Activated CD8-positive, alpha-beta memory T cell treated with anti-CD3 and anti-CD28 coated beads for 48 hours (primary cell): ENCODE results near the gene RTN4R.
A peak's percentile ranks its signal among the peaks of the same experiment; 100 is the strongest.
"Not testable (repeated sequence)": the region's sequence is repeated elsewhere in the genome, so short reads cannot be mapped to it uniquely, and the experiment has no call there.

Source experiments
- DNase-seq, 3 experiments: peaks; one replicate each; pipeline ENCODE4 v3.0.0-alpha.2; 2020; ENCODE audit warnings: low read depth in 2 of 3, low spot score in 2 of 3

Gene RTN4R

DNA sequence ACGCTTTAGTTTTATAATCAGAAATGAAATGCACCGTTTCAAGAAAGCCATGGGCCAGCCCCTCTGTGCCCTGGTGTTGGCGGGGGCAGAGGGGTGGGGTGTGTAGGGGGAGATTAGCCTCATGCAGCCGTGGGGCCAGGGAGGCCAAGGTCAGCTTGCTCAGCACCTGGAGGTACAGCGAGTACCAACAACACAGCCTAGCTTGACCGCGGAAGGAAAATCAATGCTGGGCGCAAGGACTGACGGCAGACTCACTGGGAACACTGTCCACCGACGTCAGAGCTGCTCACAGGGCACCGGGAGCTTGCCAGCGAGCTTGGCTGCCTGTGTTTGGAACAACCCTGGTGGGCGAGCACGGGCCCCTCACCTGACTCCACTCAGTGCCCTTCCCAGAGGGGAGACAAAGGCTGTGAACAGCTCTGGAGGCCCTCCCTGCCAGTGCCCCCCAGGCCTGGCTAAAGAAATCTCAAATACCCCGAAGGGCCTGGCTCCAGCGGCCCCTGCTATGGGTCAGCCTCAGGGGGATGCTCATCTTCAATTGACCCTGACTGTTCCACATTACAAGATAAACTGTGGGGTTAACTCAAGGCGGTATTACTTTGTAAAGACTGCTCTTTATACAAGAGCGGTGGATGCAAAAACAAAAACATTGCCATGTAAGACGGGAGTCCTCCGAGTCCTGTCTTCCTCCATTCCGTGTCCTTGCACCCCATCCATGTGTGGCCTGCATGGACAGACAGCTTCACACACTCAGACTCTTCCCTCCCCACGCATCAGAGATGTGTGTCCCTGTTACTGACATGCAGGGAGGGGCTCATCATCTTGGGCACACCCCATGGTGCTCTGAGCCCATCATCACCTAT is 21.3 kb upstream of the RTN4R start:
- not testable (repeated sequence) for DNase-seq

DNA sequence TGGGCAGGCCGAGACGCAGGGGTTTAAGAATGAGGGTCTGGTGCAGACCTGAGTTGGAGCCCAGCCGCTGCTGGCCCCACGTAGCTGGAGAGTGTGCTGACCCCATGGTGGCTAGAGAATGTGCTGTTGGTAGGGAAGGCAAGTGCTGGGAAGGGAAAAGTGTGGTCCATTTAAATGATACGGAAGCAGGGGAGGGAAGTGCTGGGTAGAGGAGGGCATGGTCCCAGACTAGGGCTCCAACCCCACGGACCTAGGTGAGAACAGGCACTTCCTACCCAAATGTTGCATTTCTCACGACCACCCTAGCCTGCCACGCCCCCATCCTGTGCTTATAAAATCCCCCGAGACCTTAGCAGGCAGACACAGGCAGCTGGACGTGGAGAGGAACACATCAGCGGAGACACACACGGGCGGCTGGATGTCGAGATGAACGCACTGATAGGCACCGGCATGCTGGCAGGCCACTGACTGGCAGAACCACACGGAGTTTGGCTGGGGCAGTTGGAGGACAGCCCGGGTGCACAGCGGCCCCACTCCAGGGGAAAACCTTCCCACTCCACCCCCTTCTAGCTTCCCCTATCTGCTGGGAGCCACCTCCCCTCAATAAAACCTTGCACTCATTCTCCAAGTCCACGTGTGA is 18.8 kb upstream of the RTN4R start:
- not testable (repeated sequence) for DNase-seq

DNA sequence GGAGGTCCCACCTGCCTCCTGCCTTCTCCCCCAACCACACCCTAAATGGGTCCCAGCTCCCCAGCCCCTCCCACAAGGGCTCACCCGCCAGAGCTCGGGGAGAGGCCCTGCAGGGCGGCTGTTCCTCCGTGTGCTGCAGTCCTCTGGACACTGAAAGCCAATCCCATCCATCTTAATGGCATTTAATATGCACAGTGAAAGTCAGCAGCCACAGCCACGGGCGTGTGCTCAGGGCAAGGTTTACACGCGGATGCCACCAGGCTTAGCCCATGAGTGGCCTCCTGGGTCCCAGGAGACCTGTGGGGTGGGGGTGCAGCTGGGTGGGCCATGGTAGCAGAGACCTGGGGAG is 18.2 kb upstream of the RTN4R start:
- not testable (repeated sequence) for DNase-seq

DNA sequence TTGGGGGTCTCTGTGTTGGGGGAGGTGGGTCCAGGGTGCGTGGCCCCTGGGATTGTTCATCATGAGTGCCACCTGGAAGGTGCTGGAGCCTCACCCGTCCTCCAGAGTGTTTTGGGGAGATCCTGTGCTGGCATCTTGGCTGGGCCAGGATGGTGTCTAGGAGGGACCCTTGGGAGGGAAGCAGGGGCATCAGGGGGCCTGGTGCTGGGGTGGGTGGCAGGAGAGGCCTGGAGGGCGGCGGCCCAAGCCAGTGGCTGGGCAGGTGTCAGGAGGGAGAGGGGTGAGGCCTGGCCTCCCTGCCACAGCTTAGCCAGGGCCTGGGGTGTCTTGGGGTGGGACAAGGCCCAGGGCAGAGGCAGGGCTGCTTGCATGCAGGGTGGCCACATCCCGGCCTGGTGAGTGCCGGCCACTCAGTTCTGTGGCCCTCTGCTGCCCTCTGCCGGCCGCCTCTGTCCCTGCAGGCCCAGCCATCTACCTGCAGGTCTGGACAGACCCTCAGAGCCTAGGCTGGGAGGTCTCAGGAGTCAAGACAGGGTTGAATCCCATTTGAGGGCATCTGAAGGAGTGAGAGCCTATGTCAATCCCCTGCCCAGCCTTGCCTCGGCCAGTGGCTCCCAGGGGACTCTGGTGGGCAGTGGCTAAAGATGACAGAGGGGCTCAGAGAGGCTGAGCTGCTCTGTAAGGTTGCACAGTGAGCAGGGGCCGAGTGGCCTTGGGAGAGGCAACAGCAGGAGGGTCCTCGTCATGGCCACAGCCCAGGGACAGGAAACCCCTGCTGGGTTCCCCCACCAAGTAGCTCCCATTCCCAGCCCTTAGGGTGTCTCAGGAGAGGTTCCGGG is 17.6 kb upstream of the RTN4R start:
- DNase-seq = peak; percentile 28 to 80 (median 60)

DNA sequence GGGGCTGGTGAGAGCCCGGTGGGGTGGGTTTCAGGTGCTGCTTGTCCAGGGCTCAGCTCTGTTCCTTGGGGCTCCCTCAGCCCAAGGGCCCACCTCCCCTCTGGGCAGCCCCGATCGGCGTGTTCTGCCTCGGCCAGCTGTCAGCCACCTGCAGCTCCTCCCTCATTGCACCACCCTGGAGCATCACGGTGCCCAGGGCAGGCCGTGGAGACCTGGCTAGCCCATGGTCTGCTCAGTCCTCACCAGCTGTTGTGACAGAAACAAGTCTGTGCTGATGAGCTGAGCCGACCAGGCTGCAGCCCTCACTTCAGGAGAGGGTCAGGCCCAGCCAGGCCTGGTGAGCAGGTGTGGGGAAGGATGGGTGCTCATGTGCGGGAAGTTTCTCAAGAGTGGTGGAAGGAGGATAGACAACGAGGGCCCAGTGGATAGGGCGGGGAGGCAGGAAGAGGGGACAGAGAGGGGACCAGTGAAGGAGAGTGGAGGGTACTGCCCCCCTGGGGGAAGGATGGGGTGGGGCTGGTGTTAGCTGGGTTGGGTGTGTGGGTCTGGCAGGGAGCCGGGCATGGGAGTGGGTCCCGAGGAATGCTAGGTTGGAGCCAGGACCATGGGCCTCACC is 16.5 kb upstream of the RTN4R start:
- no peak for DNase-seq

DNA sequence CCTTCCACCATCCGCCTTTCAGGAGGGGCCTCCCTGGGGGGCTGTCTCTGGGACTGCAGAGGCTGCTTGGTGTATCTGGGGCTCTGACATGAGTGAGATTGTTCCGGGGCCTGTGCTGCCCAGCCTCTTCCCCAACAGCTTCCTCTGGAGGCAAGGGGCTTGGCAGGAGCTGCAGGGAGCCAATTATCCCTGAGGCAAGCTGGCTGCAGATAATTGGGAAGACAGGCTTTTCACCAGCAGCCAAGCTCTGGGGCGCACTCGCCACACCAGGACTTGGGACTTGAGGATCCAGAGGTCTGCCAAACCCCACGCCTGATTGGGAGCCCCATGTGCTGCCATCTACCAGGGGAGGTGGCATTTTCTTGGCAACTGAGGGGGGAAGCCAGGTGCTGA is 15.6 kb upstream of the RTN4R start:
- DNase-seq = no peak

DNA sequence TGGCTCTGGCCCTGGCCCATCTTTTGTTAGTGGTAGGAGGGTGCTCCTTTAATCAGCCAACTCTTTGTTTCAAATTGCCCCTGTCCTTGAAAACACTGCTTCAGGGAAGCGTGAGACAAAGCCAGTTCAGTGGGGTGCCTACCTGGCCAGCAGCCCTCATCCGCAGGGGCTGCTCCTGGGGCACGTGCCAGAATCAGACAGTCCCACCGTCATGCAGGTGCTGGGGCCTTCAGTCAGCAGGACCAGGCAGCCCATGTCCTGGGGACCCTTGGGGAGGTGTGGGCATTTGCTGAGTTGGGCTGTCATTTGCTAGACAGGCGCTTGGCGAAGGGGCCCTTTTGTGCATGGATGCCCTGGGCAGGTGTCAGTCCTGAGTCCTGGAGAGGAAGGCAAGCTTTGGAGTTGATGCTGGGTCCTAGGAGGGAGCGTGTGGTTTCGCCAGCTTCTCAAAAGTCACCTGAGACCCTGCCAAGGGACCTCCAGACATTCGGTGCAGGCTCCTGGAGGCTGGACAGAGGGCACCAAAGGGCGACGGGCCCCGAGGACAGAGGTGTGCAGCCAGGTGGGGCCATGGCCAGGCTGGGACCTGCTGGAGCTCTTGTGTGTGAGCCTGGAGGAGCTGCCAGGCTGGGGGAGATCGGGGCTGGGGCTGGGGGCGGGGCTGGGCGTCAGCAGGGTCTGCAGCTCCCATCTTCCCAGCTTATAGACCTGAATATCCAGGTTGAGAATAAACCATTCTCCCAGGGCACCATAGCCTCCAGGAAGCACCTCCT is 15.0 kb upstream of the RTN4R start:
- DNase-seq = no peak

DNA sequence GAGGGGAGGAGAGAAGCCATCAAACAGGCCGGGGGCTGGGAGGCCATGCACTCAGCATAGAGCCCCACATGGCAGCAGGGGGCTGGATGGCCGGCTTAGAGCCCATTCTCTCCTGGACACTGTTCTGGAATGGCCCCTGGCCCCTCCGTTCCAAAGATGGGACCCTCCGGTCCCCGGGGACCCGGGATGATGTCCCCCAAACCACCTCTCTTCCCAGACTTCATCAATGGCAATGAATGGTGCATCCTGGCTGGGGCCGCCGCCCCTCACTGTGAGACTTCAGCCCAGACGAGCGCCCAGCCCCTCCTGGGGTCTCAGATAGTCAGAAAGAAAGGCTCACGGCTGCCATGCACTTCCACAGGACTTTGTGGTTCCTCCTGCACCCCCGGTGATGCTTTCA is 13.8 kb upstream of the RTN4R start:
- no peak for DNase-seq

DNA sequence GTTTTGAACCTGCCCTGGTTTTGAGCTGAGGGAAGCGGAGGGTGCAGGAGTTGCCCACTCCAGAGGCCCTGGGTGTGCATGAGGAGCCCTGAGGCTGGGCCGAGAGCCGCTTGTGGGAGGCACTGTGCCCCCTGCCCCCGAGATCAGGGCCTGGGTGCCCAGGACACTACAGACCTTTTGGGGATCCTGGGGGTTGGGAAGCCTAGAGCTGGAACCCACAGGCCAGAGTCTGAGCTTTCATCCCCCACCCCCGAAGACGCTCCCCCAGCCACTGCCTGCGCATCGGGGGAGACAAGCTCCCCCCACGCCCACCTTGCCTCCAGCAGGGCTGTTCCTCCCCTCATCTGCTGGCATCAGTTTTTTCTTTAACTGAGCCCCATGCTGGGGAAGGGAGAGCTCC is 13.4 kb upstream of the RTN4R start:
- DNase-seq = not testable (repeated sequence)

DNA sequence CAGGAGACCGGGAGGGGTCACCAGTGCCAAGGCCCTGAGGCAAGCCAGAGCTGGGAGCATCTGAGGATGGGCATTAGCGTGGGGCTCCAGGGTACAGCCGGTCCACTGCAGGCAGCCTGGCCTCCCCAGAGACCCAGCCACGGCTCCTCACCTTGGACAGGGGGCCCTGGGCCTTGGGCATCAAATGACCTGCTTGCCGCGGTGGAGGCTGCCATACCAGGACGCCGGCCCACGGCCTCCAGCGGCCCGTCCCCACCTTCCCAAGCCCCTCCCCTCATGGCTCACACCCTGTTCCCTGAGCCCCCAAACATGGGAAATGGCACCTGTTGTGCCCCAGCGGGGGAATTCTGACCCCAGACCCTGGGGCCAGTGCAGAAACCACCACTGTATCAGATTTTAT is 12.7 kb upstream of the RTN4R start:
- DNase-seq = no peak

DNA sequence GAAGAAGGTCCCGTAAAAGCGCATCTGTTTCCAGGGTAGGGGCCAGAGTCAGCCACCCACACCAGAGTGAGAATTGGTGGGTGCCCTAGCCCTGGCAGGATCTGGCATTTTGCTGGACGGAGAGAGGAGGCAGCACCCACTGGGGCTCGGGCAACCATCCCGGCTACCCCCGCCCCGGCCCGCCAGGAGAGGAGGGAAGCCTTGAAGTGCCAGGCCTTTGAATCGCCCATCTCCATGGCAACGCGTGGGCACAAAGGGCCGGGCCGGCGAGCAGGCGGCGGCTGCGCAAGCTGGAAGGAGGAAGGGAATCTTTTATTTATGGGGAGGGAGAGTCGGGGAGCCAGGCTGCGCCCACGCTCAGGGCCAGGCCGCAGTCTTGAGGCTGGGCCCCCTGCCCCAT is 12.0 kb upstream of the RTN4R start:
- DNase-seq = not testable (repeated sequence)

DNA sequence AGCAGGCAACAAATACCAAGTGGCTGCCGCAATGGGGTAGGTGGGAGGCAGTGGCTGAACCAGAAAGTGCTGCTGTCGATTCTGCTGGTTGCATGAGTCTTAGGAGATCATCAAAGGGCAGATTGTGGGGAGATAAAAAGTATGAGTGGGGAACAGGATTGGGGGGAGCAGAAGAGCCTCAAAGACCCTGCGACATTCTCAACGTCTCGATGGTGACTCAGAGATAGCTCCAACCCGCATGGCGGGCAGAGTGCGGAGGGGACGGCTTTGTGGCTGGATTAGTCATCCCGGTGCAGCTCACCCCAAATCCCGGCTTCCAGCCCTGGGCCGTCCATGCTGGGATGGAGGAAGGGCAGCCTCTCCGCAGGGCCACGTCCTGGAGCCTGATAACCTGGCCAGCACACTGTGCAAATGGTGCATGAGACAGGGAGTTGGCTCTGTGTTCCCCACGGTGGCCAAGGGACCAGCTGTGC is 11.6 kb upstream of the RTN4R start:
- DNase-seq = no peak

DNA sequence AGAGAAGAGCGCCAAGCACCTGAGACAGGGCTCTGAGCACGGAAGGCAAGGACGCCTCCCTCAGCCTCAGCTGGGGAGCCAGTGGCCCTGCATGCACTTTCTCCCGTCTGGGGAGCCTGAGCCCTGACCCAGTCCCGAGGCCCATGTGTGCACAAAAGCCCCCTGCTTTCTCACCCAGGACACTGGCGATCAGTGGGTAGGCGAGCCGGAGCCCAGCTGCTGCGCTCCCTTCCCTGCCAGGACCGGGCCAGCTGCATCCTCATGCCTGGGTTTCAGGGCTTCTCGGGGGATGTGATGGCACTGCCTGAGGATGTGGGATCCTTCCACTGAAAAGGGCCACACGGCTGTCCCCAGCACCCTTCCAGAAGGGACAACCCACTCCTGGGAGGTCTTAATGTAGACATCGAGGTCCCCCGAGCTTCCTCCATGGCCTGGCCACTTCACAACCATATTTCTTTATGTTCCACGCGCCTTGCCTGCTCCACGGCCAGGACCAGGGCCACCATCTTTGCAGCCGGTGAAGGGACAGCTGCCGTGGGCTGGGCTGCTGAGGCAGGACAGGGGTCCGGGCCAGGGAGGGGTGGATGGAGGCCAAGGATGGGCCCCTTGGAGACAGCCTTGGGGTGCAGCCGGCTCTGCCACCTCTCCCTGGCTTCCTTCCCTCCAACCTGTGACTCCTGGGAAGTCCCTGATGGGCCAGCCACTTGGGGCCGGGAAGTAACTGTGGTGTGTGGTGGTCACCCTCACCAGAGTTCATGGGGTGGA is 10.8 kb upstream of the RTN4R start:
- DNase-seq = not testable (repeated sequence)

DNA sequence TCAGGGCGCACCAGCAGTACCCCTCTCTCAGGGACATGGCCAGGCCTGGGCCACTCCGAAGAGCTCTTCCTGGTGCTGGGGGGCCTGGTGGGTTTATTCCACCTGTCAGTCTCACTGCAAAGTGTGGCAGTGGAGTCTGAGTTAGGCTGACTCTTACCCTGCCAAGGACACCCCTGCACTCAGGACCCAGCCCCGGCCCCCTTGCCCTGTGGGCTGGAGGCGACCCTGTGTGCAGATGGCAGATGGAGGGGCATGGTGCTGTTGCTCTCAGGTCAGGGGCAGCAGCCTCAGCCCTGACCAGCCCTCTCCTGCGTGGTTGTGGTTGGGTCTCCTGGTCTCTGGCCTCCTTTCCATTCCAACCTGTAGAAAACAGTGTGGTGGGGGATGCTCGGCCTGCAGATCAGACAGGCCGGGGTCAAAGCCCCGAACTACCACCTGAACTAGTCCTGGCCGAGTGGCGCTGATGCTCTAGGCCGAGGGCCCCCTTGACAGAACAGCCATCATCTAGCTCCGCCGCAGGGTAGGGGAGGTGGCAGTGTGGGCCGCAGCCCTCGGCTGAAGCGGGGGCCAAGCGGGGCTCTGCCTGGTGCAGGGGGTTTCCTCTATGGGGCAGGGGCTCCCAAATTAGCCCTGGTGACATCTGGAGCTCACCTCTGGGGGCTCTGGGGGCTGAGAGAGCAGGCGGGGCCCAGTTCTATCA is 10.0 kb upstream of the RTN4R start:
- not testable (repeated sequence) for DNase-seq

DNA sequence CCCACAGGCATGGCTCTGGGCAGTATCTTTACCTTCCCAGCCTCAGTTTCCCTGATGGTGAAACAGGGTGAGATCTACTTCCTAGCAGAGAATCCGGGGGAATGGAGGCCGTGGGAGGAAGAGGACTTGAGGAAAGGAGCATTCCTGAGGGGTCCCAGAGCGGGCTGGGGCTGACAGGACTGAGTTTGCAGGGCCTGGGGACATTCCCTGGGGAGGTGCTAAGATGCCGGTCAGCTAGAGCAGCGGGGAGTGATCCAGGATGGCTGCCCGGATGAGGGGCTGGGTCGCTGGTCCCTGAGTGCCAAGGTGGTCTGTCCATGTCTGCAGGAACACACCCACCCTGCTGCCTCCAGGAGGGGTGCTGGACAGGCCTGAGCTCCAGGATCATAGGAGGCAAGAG is 8.3 kb upstream of the RTN4R start:
- DNase-seq = no peak

DNA sequence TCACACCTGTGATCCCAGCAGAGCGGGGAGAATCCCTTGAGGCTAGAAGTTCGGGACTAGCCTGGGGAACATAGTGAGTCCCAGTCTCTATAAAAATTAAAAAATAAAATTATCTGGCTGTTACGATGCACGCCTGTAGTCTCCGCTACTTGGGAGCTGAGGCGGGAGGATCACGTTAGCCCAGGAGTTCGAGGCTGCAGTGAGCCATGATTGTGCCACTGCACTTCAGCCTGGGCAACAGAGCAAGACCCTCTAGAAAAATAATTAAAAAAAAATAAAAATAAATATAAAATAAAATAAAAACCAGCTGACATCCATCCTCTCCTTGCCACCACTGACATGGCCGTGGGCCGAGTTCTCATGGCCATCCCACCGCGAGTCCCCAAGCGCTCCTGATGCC is 7.7 kb upstream of the RTN4R start:
- DNase-seq = no peak

DNA sequence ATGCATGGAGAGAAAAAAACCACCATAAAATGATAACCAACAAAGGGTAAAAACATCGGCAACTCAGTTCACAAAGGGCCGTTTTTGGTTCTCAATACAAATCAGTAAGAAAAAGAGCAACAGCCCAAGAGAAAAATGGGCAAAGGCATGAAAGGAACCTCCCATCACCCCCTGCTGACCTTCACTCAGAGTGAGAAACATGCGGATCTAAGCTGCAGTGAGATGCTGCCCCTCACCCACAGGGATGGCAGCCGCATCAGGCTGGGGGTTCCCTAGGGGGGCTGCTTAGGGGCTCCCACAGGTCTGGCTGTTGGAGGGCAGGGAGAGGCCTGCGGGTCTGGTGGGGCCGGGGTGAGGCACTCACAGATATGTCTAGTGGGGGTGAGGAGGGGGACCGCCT is 7.2 kb upstream of the RTN4R start:
- DNase-seq = not testable (repeated sequence)

DNA sequence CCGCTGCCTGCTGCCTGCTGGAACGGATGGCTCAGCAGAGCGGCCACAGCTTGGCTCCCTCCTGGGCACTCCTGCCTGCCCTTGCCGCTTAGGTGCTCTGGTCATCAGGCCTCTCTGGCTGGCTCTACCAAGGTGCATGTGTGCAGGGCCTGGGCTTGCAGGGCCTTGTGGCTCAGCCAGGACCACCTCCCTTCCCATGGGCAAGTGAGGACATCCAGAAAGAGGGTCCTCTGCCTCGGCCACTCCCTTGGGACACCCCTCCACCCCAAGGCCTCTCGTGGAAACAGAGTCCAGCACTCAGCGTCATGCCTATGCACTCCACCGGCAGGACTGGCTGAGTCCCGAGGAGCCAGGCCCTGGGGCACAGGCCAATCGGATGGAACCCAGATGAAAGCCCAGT is 6.3 kb upstream of the RTN4R start:
- DNase-seq = not testable (repeated sequence)

DNA sequence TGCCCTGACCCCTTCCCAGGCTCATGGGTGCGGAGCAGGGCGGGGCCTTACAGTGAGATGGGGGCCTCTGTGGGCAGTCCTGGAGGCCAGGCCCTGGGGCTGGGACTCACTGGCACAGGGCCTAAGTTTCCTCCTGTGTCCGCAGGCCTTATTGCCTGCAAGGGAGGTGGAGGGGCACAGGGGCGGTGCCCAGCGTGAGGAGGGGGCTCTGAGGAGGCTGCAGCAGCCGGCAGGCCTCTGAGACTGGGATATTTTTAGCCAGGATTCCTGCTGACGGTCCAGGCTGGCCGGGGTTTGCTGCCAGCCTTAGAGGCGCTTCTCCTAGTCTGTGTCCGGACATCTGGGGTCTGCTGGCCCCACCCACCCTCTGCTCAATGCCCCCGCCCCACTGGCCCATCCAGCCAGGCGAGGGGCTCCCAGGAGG is 5.7 kb upstream of the RTN4R start:
- no peak for DNase-seq
